ENCODE results near the gene MLLT3. TPM values are rescaled to one million over a fixed set of nuclear protein-coding genes. Genes with fewer than 3 reads are reported as not detected.
"Not testable (repeated sequence)": the region's sequence is repeated elsewhere in the genome, so short reads cannot be mapped to it uniquely, and the experiment has no call there.

Gene MLLT3
- 84.6 TPM for total RNA-seq

GRCh38 chr9:20622330-20623020 is at the start of gene MLLT3:
Gene MLLT3, minus strand, starts transcription at chr9:20622499.
- peak; percentile 92 to 96 (median 95) for DNase-seq (ENCODE audit: low read depth in 2 of 3, low spot score in 2 of 3)

DNA sequence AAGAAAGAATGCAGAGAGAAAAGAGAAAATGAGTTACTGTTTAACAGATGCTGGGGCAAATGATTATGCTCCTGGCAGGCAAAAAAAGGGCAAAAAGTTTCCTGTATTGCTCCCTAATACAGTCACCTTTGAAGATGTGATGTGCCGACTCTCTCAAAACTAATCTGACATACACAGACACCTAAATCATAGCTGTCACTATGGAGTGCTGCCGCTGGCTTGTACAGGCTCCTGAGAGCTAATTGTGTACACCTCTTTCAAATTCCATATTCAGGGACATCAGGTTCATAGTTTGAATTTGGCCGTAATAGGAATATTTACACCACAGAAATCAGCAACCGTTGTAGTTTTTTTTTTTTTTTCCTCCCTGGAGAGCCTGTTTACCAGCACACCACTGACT is 49.3 kb upstream of the MLLT3 start:
- no peak for DNase-seq (ENCODE audit: low read depth in 2 of 3, low spot score in 2 of 3)

- no peak for DNase-seq (ENCODE audit: low read depth in 2 of 3, low spot score in 2 of 3)
These were observed 48.1 kb upstream of the MLLT3 start for GRCh38 chr9:20670395-20670794.

GRCh38 chr9:20664501-20664900 is 42.2 kb upstream of the MLLT3 start:
- DNase-seq (ENCODE audit: low read depth in 2 of 3, low spot score in 2 of 3), result no peak

- no peak for DNase-seq (ENCODE audit: low read depth in 2 of 3, low spot score in 2 of 3)
These were observed 40.8 kb upstream of the MLLT3 start for GRCh38 chr9:20663133-20663532.

DNA sequence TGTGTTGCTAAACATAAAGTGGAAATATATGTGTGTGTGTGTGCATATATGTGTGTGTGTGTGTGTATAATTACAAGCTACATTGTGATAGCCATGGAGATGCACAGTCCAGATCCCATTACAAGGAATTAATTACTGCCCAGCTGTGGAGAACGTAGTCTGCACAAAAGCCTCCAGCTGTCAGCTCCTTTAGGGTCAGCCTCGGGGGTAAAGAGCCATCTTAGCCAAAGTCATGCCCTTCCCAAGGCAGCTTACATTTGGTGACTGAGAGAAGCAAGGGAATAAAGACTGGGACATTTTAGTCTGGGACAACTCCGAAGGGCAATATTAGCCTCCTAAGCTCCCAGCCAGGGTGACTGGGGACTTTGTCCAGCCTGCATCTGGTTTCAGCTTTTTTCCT is 39.9 kb upstream of the MLLT3 start:
- DNase-seq (ENCODE audit: low read depth in 2 of 3, low spot score in 2 of 3), result no peak

DNA sequence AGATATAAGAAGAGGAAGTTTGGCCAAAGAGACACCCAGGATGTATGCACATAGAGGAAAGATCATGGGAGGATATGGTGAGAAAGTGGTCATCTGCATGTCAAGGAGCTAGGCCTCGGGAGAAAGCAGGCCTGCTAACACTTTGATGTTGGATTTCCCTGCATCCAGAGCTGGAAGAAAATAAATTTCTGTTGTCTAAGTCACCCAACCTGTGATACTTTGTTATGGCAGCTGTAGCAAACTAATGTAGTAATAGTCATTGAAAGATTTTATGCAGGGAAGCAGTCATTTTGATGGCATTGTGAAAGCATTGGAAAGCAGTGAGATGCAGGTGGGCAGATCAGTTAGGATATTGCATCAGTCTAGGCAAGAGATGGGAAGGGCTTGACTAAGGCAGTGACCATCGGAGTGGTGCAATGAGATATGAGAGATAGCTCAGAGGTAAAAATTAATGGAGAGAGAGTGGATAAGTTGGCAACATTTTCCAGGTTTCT is 37.2 kb upstream of the MLLT3 start:
- DNase-seq (ENCODE audit: low read depth in 2 of 3, low spot score in 2 of 3), result no peak

- DNase-seq (ENCODE audit: low read depth in 2 of 3, low spot score in 2 of 3), result no peak
These were observed 36.6 kb upstream of the MLLT3 start for GRCh38 chr9:20658677-20659473.

DNA sequence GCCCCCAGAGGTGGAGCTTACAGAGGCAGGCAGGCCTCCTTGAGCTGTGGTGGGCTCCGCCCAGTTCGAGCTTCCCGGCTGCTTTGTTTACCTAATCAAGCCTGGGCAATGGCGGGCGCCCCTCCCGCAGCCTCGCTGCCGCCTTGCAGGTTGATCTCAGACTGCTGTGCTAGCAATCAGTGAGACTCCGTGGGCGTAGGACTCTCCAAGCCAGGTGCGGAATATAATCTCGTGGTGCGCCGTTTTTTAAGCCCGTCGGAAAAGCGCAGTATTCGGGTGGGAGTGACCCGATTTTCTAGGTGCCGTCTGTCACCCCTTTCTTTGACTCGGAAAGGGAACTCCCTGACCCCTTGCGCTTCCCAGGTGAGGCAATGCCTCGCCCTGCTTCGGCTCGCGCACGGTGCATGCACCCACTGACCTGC is 36.0 kb upstream of the MLLT3 start:
- not testable (repeated sequence) for DNase-seq (ENCODE audit: low read depth in 2 of 3, low spot score in 2 of 3)

- no peak for DNase-seq (ENCODE audit: low read depth in 2 of 3, low spot score in 2 of 3)
These were observed 29.6 kb upstream of the MLLT3 start for GRCh38 chr9:20651939-20652338.

- no peak for DNase-seq (ENCODE audit: low read depth in 2 of 3, low spot score in 2 of 3)
These were observed 28.5 kb upstream of the MLLT3 start for GRCh38 chr9:20650750-20651299.

DNA sequence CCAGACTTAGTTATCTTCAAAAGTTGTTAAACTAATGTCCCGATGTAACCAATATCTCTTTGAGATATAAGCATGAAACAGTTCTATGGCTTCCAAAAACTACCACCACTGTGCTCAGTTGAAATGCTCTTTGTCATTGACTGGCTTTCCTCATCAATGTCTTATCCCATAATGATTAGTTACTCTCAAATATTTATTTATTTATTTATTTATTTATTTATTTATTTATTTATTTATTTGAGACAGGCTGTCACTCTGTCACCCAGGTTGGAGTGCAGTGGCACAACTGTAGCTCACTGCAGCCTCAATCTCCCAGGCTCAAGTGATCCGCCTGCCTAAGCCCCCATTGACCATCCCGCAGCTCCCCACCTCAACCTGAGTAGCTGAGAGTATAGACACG is 28.0 kb upstream of the MLLT3 start:
- DNase-seq (ENCODE audit: low read depth in 2 of 3, low spot score in 2 of 3), result no peak

- DNase-seq (ENCODE audit: low read depth in 2 of 3, low spot score in 2 of 3), result no peak
These were observed 27.1 kb upstream of the MLLT3 start for GRCh38 chr9:20649381-20649780.

- DNase-seq (ENCODE audit: low read depth in 2 of 3, low spot score in 2 of 3), result no peak
These were observed 24.4 kb upstream of the MLLT3 start for GRCh38 chr9:20646656-20647055.

GRCh38 chr9:20643660-20644059 is 21.4 kb upstream of the MLLT3 start:
- DNase-seq (ENCODE audit: low read depth in 2 of 3, low spot score in 2 of 3), result no peak

DNA sequence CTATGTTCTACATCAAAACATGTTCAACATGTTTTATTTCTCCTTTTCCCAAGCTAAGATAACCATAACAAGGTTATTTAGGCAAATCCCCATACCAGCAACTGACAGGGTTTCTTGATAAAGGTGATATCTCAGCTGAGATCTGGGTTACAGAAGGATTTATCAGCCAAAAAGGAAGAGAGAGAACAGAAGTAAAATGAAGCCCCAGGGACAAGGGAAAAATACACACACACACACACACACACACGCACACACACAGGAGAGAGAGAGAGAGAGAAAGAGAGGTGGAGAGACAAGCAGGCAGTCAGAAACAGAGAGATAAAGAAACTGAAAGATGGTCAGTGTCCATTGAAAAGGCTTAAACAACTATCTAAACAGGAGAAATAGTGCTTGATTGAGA is 19.7 kb upstream of the MLLT3 start:
- DNase-seq (ENCODE audit: low read depth in 2 of 3, low spot score in 2 of 3), result no peak

DNA sequence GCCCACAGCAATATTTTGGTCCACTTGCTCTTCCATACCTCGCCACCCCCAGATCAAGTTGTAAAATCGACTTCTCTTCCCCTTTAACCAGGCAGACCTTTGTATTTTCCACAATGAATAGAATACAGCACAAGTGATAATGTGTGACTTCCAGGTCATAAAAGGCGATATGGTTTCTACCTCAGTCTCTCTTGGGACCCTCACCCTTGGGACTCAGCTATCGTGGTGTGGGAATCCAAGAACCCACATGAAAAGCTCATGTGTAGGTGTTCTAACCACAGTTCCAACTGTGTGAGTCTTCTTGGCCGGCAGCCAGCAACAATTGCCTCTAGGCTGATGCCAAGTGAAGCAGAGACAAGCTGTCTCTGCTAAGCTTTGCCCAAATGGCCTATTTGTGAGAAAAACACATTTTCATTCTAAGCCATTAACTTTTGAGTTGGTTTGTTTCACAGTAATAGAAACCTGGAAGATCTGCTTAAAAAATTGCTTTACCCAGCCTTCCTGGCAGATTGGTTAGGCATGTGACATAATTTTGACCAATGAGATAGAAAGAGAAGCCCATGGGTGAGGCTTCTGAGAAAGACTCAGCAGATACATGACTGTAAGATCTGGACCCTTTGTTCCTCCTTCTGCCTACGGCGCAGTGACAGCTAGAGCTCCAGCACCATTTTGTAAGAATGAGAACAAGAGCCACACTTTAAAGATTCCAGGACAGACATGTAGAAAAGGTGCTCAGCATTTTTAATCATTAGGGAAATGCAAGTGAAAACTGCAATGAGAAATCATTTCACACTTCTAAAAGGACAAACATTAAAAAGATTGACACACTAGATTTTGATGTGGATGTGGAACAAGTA is 18.3 kb upstream of the MLLT3 start:
- peak in 1 of 3 donors; percentile 61 for DNase-seq (ENCODE audit: low read depth in 2 of 3, low spot score in 2 of 3)

DNA sequence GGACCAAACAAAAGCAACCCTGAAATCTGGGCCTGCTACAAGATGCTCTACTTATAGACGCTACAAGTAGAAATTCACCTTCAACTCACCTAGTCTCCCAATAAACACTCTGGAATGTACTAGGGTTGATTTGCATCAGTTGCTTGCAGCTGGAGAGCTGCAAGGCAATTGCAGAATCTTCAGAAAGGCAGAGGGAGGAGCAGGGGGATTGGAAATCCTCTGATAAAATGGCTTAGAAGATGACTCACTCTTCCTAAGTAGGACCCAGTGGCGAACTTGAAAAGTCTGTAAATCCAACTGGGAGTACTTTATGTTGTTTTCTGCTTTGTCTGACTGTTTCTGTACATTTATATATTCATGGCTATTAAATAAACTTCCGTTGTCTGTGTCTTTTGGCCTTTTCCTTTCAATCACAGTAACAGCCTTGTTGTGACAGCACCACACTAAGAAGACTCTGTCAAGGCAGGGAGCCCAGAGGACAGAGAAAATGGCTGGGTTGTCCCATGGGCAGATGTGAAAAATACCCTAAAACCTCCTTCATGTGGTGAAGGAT is 14.7 kb upstream of the MLLT3 start:
- no peak for DNase-seq (ENCODE audit: low read depth in 2 of 3, low spot score in 2 of 3)

DNA sequence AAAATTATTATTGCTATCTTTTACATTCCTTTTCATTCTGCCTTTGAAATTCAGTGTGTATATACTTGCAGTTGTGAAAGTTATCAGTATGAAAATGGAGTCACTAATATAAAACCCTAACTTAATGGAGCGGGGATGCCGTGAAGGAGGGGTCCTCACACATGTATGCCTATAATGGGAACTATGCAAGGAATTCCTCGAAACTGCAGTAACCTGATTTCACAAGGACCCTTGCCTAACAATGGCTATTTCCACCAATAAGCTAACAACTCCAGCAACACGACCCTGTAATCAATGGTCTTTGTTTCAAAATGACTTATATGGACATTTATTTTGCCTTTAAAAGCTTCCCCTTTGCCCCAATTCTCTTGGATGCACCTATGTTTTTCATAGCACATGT is 12.6 kb upstream of the MLLT3 start:
- no peak for DNase-seq (ENCODE audit: low read depth in 2 of 3, low spot score in 2 of 3)

GRCh38 chr9:20632705-20633104 is 10.4 kb upstream of the MLLT3 start:
- DNase-seq (ENCODE audit: low read depth in 2 of 3, low spot score in 2 of 3), result no peak

All from hematopoietic multipotent progenitor cell (in vitro differentiated cells).